Smooth muscle cell (in vitro differentiated cells): ENCODE data around the gene DIRAS2. TPM values are rescaled to one million over a fixed set of nuclear protein-coding genes. Genes with fewer than 3 reads are reported as not detected.
"Not testable (repeated sequence)": the region's sequence is repeated elsewhere in the genome, so short reads cannot be mapped to it uniquely, and the experiment has no call there.

Experiments
- DNase-seq: peaks from one replicate; lab custom pipeline; 2025; ENCODE audit not compliant: unreplicated experiment; lab: John Stamatoyannopoulos, UW
- H2AFZ ChIP-seq: fragments of 200-600 bp; sonication (generic); 2 replicates; pipeline ENCODE4 v1.6.0; 2016; ENCODE audit warnings: antibody characterized with exemption, low read depth, mild to moderate bottlenecking
- H3F3A ChIP-seq: fragments of 200-600 bp; sonication (generic); 2 replicates; pipeline ENCODE4 v1.6.0; 2017; ENCODE audit warnings: antibody characterized with exemption, low read depth
- H3K27ac ChIP-seq: fragments of 200-600 bp; sonication (generic); 2 replicates; pipeline ENCODE4 v1.5.1; 2016; ENCODE audit warnings: low read depth, mild to moderate bottlenecking
- H3K27me3 ChIP-seq: fragments of 200-600 bp; sonication (generic); 2 replicates; pipeline ENCODE4 v1.6.1; 2016; ENCODE audit warnings: low read depth, mild to moderate bottlenecking
- H3K36me3 ChIP-seq: fragments of 200-600 bp; sonication (generic); 2 replicates; pipeline ENCODE4 v1.5.1; 2016; ENCODE audit warnings: low read depth
- H3K4me1 ChIP-seq: fragments of 200-600 bp; sonication (generic); 2 replicates; pipeline ENCODE4 v1.5.1; 2016; ENCODE audit warnings: low read depth
- H3K4me2 ChIP-seq: fragments of 200-600 bp; sonication (generic); 2 replicates; pipeline ENCODE4 v1.6.0; 2016; ENCODE audit warnings: mild to moderate bottlenecking
- H3K4me3 ChIP-seq: fragments of 200-600 bp; sonication (generic); 2 replicates; pipeline ENCODE4 v1.5.1; 2016; ENCODE audit warnings: mild to moderate bottlenecking
- H3K79me2 ChIP-seq: fragments of 200-600 bp; sonication (generic); 2 replicates; pipeline ENCODE4 v1.6.0; 2016; ENCODE audit warnings: low read depth, mild to moderate bottlenecking
- H3K9ac ChIP-seq: fragments of 200-600 bp; sonication (generic); 2 replicates; pipeline ENCODE4 v1.6.0; 2016; ENCODE audit warnings: low read depth
- H3K9me3 ChIP-seq: fragments of 200-600 bp; sonication (generic); replicated peaks from 2 replicates; pipeline ENCODE4 v1.5.1; 2016; ENCODE audit warnings: low read depth
- H4K20me1 ChIP-seq: fragments of 200-600 bp; sonication (generic); 2 replicates; pipeline ENCODE4 v1.6.0; 2016; ENCODE audit warnings: low read depth
- CTCF ChIP-seq: fragments of 200-600 bp; sonication (generic); IDR thresholded peaks from 2 replicates; pipeline ENCODE4 v1.5.1; 2017; ENCODE audit warnings: borderline replicate concordance, mild to moderate bottlenecking, antibody characterized with exemption; ENCODE audit not compliant: insufficient read depth, poor library complexity, severe bottlenecking
- WGBS: methylation state at CpG from one replicate; pipeline ENCODE4 v1.1.7; 2016; ENCODE audit warnings: low lambda C conversion rate; 5-methylcytosine and 5-hydroxymethylcytosine counted together
- polyA plus RNA-seq: library from polyadenylated mRNA; unstranded; fragments of >200 nt; fragmentation: Nextera tagmentation; extraction: Ambion mirVana; gene quantifications from 2 replicates; pipeline ENCODE4 v1.2.1, GENCODE V29; 2016
- total RNA-seq: library from RNA; depleted of rRNA; stranded (reverse); fragments of >200 nt; gene quantifications from 2 replicates; pipeline ENCODE4 v1.2.3, GENCODE V29; 2014

The DIRAS2 gene
- total and polyA plus RNA-seq, 2 experiments from 2014 or later, result 0.30 to 2.2 TPM

GRCh38 chr9:90658181-90658580 is 15.6 kb upstream of the DIRAS2 start:
- WGBS, result 75% methylated on average over 3 of the region's 3 CpGs
- no peaks in the 10 kb centered on the region for H3F3A ChIP-seq
- no peak overlapping the region for H3K27ac ChIP-seq
- no peaks in the 10 kb centered on the region for H3K36me3 ChIP-seq
- no peaks in the 10 kb centered on the region for H3K9me3 ChIP-seq
- H2AFZ ChIP-seq, result no peak overlapping the region
- no peak overlapping the region for H3K4me3 ChIP-seq
- no peak overlapping the region for H3K9ac ChIP-seq
- H3K4me1 ChIP-seq, result no peaks in the 10 kb centered on the region
- H3K4me2 ChIP-seq, result no peak overlapping the region
- no peaks in the 10 kb centered on the region for H3K79me2 ChIP-seq
- TF ChIP-seq CTCF, result no peak
- no peaks in the 10 kb centered on the region for H4K20me1 ChIP-seq
- DNase-seq, result no peak
- H3K27me3 ChIP-seq, result no peaks in the 10 kb centered on the region

GRCh38 chr9:90656876-90657275 is 14.3 kb upstream of the DIRAS2 start:
- not testable (repeated sequence) for H3K36me3 ChIP-seq, H3K4me1 ChIP-seq, H3K9me3 ChIP-seq, DNase-seq, H3F3A ChIP-seq, H3K4me2 ChIP-seq, H2AFZ ChIP-seq, H3K4me3 ChIP-seq, H3K27me3 ChIP-seq, H3K27ac ChIP-seq, H4K20me1 ChIP-seq, H3K9ac ChIP-seq, H3K79me2 ChIP-seq
- 89% methylated on average over 6 of the region's 6 CpGs for WGBS

GRCh38 chr9:90651246-90651645 is 8.6 kb upstream of the DIRAS2 start:
- Histone ChIP-seq H3K36me3 (no peaks in the 10 kb centered on the region), H3K9me3 (no peaks in the 10 kb centered on the region), H3F3A (no peaks in the 10 kb centered on the region), H4K20me1 (no peaks in the 10 kb centered on the region), H3K4me1 (no peaks in the 10 kb centered on the region), H3K79me2 (no peaks in the 10 kb centered on the region), H2AFZ (no peak overlapping the region), H3K27me3 (no peaks in the 10 kb centered on the region), H3K9ac (no peak overlapping the region), H3K27ac (no peak overlapping the region), H3K4me3 (no peak overlapping the region), H3K4me2 (no peak overlapping the region)
- DNase-seq, result no peak
- TF ChIP-seq CTCF, result no peak
- WGBS, result 96% methylated on average over 1 of the region's 1 CpG

- H3K4me2 ChIP-seq, result no peak overlapping the region
- H3K36me3 ChIP-seq, result no peaks in the 10 kb centered on the region
- H3K4me3 ChIP-seq, result no peak overlapping the region
- no peak overlapping the region for H2AFZ ChIP-seq
- no peak for DNase-seq
- H3K27ac ChIP-seq, result no peak overlapping the region
- H3K9me3 ChIP-seq, result no peaks in the 10 kb centered on the region
- H4K20me1 ChIP-seq, result no peaks in the 10 kb centered on the region
- peaks cover 15% of the 10 kb centered on the region for H3K27me3 ChIP-seq
- H3K79me2 ChIP-seq, result no peaks in the 10 kb centered on the region
- H3K9ac ChIP-seq, result no peak overlapping the region
- WGBS, result 98% methylated on average over 2 of the region's 2 CpGs
- no peaks in the 10 kb centered on the region for H3K4me1 ChIP-seq
- no peak for TF ChIP-seq CTCF
- H3F3A ChIP-seq, result no peaks in the 10 kb centered on the region
Observed at GRCh38 chr9:90647843-90648242, 5.2 kb upstream of the DIRAS2 start.
